CD14-positive monocyte (primary cell): Measurements from ENCODE around the gene CLEC2D. TPM values are rescaled to one million over a fixed set of nuclear protein-coding genes. Genes with fewer than 3 reads are reported as not detected.

Experiments
- DNase-seq, 3 donors: peaks; one replicate each; pipeline ENCODE4 v3.0.0-alpha.2; 2011 to 2022
- H2AFZ ChIP-seq: 2 replicates; pipeline ENCODE4 v1.6.0; 2012; ENCODE audit warnings: mild to moderate bottlenecking, low read depth, low read length, inconsistent platforms; ENCODE audit not compliant: insufficient read depth, poor library complexity, severe bottlenecking
- H3K27ac ChIP-seq, 2 donors: 1 replicate in 1 of 2; 2 replicates in 1 of 2; pipeline ENCODE4 v1.5.1; 2012 to 2013; ENCODE audit warnings: low read length in 2 of 2, control low read depth in 1 of 2, inconsistent platforms in 1 of 2, low read depth in 1 of 2, mild to moderate bottlenecking in 1 of 2
- H3K27me3 ChIP-seq, 2 donors: one replicate each; pipeline versions ENCODE4 v1.6.0 to v1.6.1; 2011 to 2013; ENCODE audit warnings: low read length in 2 of 2; ENCODE audit not compliant: control insufficient read depth in 2 of 2, insufficient read depth in 2 of 2
- H3K36me3 ChIP-seq, 2 donors: replicated peaks in 1 of 2; 1 replicate in 1 of 2; 2 replicates in 1 of 2; pipeline versions ENCODE4 v1.5.1 to v1.6.1; 2012 to 2013; ENCODE audit warnings: low read length in 2 of 2, control low read depth in 1 of 2, inconsistent platforms in 1 of 2, mild to moderate bottlenecking in 1 of 2; ENCODE audit not compliant: insufficient read depth in 2 of 2, control insufficient read depth in 1 of 2
- H3K4me1 ChIP-seq, 2 donors: 1 replicate in 1 of 2; 2 replicates in 1 of 2; pipeline versions ENCODE4 v1.5.1 to v1.6.1; 2012 to 2013; ENCODE audit warnings: low read length in 2 of 2, control low read depth in 1 of 2, inconsistent platforms in 1 of 2, mild to moderate bottlenecking in 1 of 2, moderate library complexity in 1 of 2; ENCODE audit not compliant: insufficient read depth in 2 of 2, control insufficient read depth in 1 of 2
- H3K4me2 ChIP-seq: replicated peaks from 2 replicates; pipeline ENCODE3; 2012; ENCODE audit warnings: low read length, moderate library complexity, mild to moderate bottlenecking; ENCODE audit not compliant: poor library complexity, severe bottlenecking; ENCODE audit errors: extremely low read depth
- H3K4me3 ChIP-seq, 3 experiments: fragments of 200-600 bp in 1 of 3; sonication (generic) in 1 of 3; replicated peaks in 1 of 3; 1 replicate in 2 of 3; 2 replicates in 1 of 3; pipeline ENCODE4 v1.5.1; 2011 to 2013; ENCODE audit warnings: low read length in 3 of 3, mild to moderate bottlenecking in 3 of 3, control low read depth in 2 of 3, low read depth in 2 of 3, inconsistent platforms in 1 of 3, moderate library complexity in 1 of 3
- H3K79me2 ChIP-seq: 2 replicates; pipeline ENCODE4 v1.6.0; 2012; ENCODE audit warnings: mild to moderate bottlenecking, control low read depth, inconsistent platforms, low read length, moderate library complexity; ENCODE audit not compliant: insufficient read depth
- H3K9ac ChIP-seq: 2 replicates; pipeline ENCODE4 v1.6.0; 2017; ENCODE audit warnings: low read length, mild to moderate bottlenecking; ENCODE audit not compliant: insufficient read depth, poor library complexity, severe bottlenecking
- H3K9me3 ChIP-seq, 2 donors: replicated peaks in 1 of 2; 1 replicate in 1 of 2; 2 replicates in 1 of 2; pipeline versions ENCODE4 v1.5.1 to v1.6.1; 2012 to 2013; ENCODE audit warnings: low read length in 2 of 2, control low read depth in 1 of 2; ENCODE audit not compliant: control insufficient read depth in 1 of 2, insufficient read depth in 1 of 2
- H4K20me1 ChIP-seq: 2 replicates; pipeline ENCODE4 v1.6.0; 2012; ENCODE audit warnings: mild to moderate bottlenecking, low read length, control low read depth, moderate library complexity; ENCODE audit not compliant: insufficient read depth
- H3K27ac Mint-ChIP-seq, 7 donors: one replicate each; pipeline ENCODE4 v1.8.0; 2020; ENCODE audit warnings: mild to moderate bottlenecking in 7 of 7, mixed read lengths in 7 of 7, moderate library complexity in 6 of 7, inconsistent platforms in 2 of 7
- H3K27me3 Mint-ChIP-seq, 3 donors: one replicate each; pipeline ENCODE4 v1.8.0; 2021 to 2022; ENCODE audit warnings: low read depth in 3 of 3, mild to moderate bottlenecking in 3 of 3, mixed read lengths in 3 of 3, moderate library complexity in 3 of 3, inconsistent platforms in 1 of 3
- H3K36me3 Mint-ChIP-seq, 2 donors: one replicate each; pipeline ENCODE4 v1.8.0; 2020; ENCODE audit warnings: mixed read lengths in 2 of 2, inconsistent platforms in 1 of 2, mild to moderate bottlenecking in 1 of 2
- H3K4me1 Mint-ChIP-seq: one replicate; pipeline ENCODE4 v1.8.0; 2020; ENCODE audit warnings: mild to moderate bottlenecking, mixed read lengths
- H3K4me3 Mint-ChIP-seq, 2 donors: one replicate each; pipeline ENCODE4 v1.8.0; 2020; ENCODE audit warnings: mild to moderate bottlenecking in 2 of 2, mixed read lengths in 2 of 2, moderate library complexity in 1 of 2
- H3K9me3 Mint-ChIP-seq, 7 donors: one replicate each; pipeline ENCODE4 v1.8.0; 2020 to 2022; ENCODE audit warnings: mixed read lengths in 7 of 7, mild to moderate bottlenecking in 6 of 7, moderate library complexity in 6 of 7, inconsistent platforms in 2 of 7
- CTCF ChIP-seq: fragments of 200-600 bp; IDR thresholded peaks from one replicate; pipeline ENCODE4 v1.8.0; 2022; ENCODE audit warnings: antibody characterized with exemption, mild to moderate bottlenecking
- intact Hi-C, 2 donors: fragments of 100-400 bp; cut with micrococcal nuclease; formaldehyde crosslinking; loops; one replicate each; pipeline versions ENCODE4 v1.15.0 to v1.15.1; 2023
- polyA plus RNA-seq, 3 donors: library from polyadenylated mRNA; depleted of rRNA in 1 of 3; unstranded in 2 of 3; stranded (reverse) in 1 of 3; fragments of 300-500 nt in 2 of 3; fragments of >200 nt in 1 of 3; fragmentation: Illumina TruSeq in 2 of 3; gene quantifications; 1 replicate in 2 of 3; 2 replicates in 1 of 3; pipeline ENCODE4 v1.2.3, GENCODE V29; 2012 to 2021

Gene CLEC2D
- polyA plus RNA-seq, 3 donors: 2.5 to 26.9 (median 3.9) TPM

- H4K20me1 ChIP-seq: no peaks in the 10 kb centered on the region
- H3K4me3 Mint-ChIP-seq: no peak overlapping the region
- H3K9me3 ChIP-seq: no peaks in the 10 kb centered on the region
- H3K4me1 ChIP-seq: peaks cover 22 to 34% of the 10 kb centered on the region in 2 donors
- H3K27ac Mint-ChIP-seq: peak overlapping the region in 6 of 7 donors; percentile 49 to 74 (median 66)
- no peaks in the 10 kb centered on the region for H3K27me3 ChIP-seq
- peak overlapping the region; percentile 22 for H3K4me2 ChIP-seq
- H3K79me2 ChIP-seq: no peaks in the 10 kb centered on the region
- H3K36me3 ChIP-seq: no peaks in the 10 kb centered on the region
- no peaks in the 10 kb centered on the region for H3K36me3 Mint-ChIP-seq
- peak overlapping the region in 1 of 2 donors; percentile 1 for H3K27ac ChIP-seq
- H2AFZ ChIP-seq: peak overlapping the region; percentile 27
- H3K9me3 Mint-ChIP-seq: peaks cover 0 to 5% (median 0%) of the 10 kb centered on the region in 7 donors
- no peak for TF ChIP-seq CTCF
- H3K9ac ChIP-seq: no peak overlapping the region
- H3K27me3 Mint-ChIP-seq: peaks cover 0 to 2% (median 0%) of the 10 kb centered on the region in 3 donors
- intact Hi-C loops: loop anchor here in 1 of 2 donors (10.0 kb wide), 1 partner anchor 71 kb away; no protein-coding TSS in a partner anchor
- no peak overlapping the region for H3K4me3 ChIP-seq
- peak in 1 of 3 donors; percentile 33 for DNase-seq
- H3K4me1 Mint-ChIP-seq: peaks cover 42% of the 10 kb centered on the region
These were observed 36.7 kb downstream of the CLEC2D start for GRCh38 chr12:9706086-9706685.

- intact Hi-C loops: loop anchor here in 1 of 2 donors (10.0 kb wide), 1 partner anchor 73 kb away; no protein-coding TSS in a partner anchor
- no peak overlapping the region for H3K4me3 ChIP-seq
- H3K4me1 Mint-ChIP-seq: peaks cover 34% of the 10 kb centered on the region
- no peaks in the 10 kb centered on the region for H3K9me3 ChIP-seq
- no peaks in the 10 kb centered on the region for H3K36me3 ChIP-seq
- no peak overlapping the region for H3K4me3 Mint-ChIP-seq
- H3K27me3 Mint-ChIP-seq: peaks cover 0 to under 1% (median 0%) of the 10 kb centered on the region in 3 donors
- no peak for DNase-seq
- no peaks in the 10 kb centered on the region for H3K79me2 ChIP-seq
- no peak for TF ChIP-seq CTCF
- H3K27ac Mint-ChIP-seq: no peak overlapping the region
- peak overlapping the region; percentile 0 for H2AFZ ChIP-seq
- no peaks in the 10 kb centered on the region for H3K27me3 ChIP-seq
- no peak overlapping the region for H3K4me2 ChIP-seq
- H3K9me3 Mint-ChIP-seq: peaks cover 0 to 5% (median 0%) of the 10 kb centered on the region in 7 donors
- H3K9ac ChIP-seq: no peak overlapping the region
- H3K4me1 ChIP-seq: peaks cover 22 to 31% of the 10 kb centered on the region in 2 donors
- H3K27ac ChIP-seq: no peak overlapping the region
- H3K36me3 Mint-ChIP-seq: no peaks in the 10 kb centered on the region
- no peaks in the 10 kb centered on the region for H4K20me1 ChIP-seq
These were observed 37.8 kb downstream of the CLEC2D start for GRCh38 chr12:9707356-9707755.
